CD14-positive monocyte (primary cell): ENCODE results near the gene STXBP4. TPM values are rescaled to one million over a fixed set of nuclear protein-coding genes. Genes with fewer than 3 reads are reported as not detected.

Source experiments
- DNase-seq, 3 donors: peaks; one replicate each; pipeline ENCODE4 v3.0.0-alpha.2; 2011 to 2022
- H2AFZ ChIP-seq: 2 replicates; pipeline ENCODE4 v1.6.0; 2012; ENCODE audit warnings: mild to moderate bottlenecking, low read depth, low read length, inconsistent platforms; ENCODE audit not compliant: insufficient read depth, poor library complexity, severe bottlenecking
- H3K27ac ChIP-seq, 2 donors: 1 replicate in 1 of 2; 2 replicates in 1 of 2; pipeline ENCODE4 v1.5.1; 2012 to 2013; ENCODE audit warnings: low read length in 2 of 2, control low read depth in 1 of 2, inconsistent platforms in 1 of 2, low read depth in 1 of 2, mild to moderate bottlenecking in 1 of 2
- H3K27me3 ChIP-seq, 2 donors: one replicate each; pipeline versions ENCODE4 v1.6.0 to v1.6.1; 2011 to 2013; ENCODE audit warnings: low read length in 2 of 2; ENCODE audit not compliant: control insufficient read depth in 2 of 2, insufficient read depth in 2 of 2
- H3K36me3 ChIP-seq, 2 donors: replicated peaks in 1 of 2; 1 replicate in 1 of 2; 2 replicates in 1 of 2; pipeline versions ENCODE4 v1.5.1 to v1.6.1; 2012 to 2013; ENCODE audit warnings: low read length in 2 of 2, control low read depth in 1 of 2, inconsistent platforms in 1 of 2, mild to moderate bottlenecking in 1 of 2; ENCODE audit not compliant: insufficient read depth in 2 of 2, control insufficient read depth in 1 of 2
- H3K4me1 ChIP-seq, 2 donors: 1 replicate in 1 of 2; 2 replicates in 1 of 2; pipeline versions ENCODE4 v1.5.1 to v1.6.1; 2012 to 2013; ENCODE audit warnings: low read length in 2 of 2, control low read depth in 1 of 2, inconsistent platforms in 1 of 2, mild to moderate bottlenecking in 1 of 2, moderate library complexity in 1 of 2; ENCODE audit not compliant: insufficient read depth in 2 of 2, control insufficient read depth in 1 of 2
- H3K4me2 ChIP-seq: replicated peaks from 2 replicates; pipeline ENCODE3; 2012; ENCODE audit warnings: low read length, moderate library complexity, mild to moderate bottlenecking; ENCODE audit not compliant: poor library complexity, severe bottlenecking; ENCODE audit errors: extremely low read depth
- H3K4me3 ChIP-seq, 3 experiments: fragments of 200-600 bp in 1 of 3; sonication (generic) in 1 of 3; replicated peaks in 1 of 3; 1 replicate in 2 of 3; 2 replicates in 1 of 3; pipeline ENCODE4 v1.5.1; 2011 to 2013; ENCODE audit warnings: low read length in 3 of 3, mild to moderate bottlenecking in 3 of 3, control low read depth in 2 of 3, low read depth in 2 of 3, inconsistent platforms in 1 of 3, moderate library complexity in 1 of 3
- H3K79me2 ChIP-seq: 2 replicates; pipeline ENCODE4 v1.6.0; 2012; ENCODE audit warnings: mild to moderate bottlenecking, control low read depth, inconsistent platforms, low read length, moderate library complexity; ENCODE audit not compliant: insufficient read depth
- H3K9ac ChIP-seq: 2 replicates; pipeline ENCODE4 v1.6.0; 2017; ENCODE audit warnings: low read length, mild to moderate bottlenecking; ENCODE audit not compliant: insufficient read depth, poor library complexity, severe bottlenecking
- H3K9me3 ChIP-seq, 2 donors: replicated peaks in 1 of 2; 1 replicate in 1 of 2; 2 replicates in 1 of 2; pipeline versions ENCODE4 v1.5.1 to v1.6.1; 2012 to 2013; ENCODE audit warnings: low read length in 2 of 2, control low read depth in 1 of 2; ENCODE audit not compliant: control insufficient read depth in 1 of 2, insufficient read depth in 1 of 2
- H4K20me1 ChIP-seq: 2 replicates; pipeline ENCODE4 v1.6.0; 2012; ENCODE audit warnings: mild to moderate bottlenecking, low read length, control low read depth, moderate library complexity; ENCODE audit not compliant: insufficient read depth
- H3K27ac Mint-ChIP-seq, 7 donors: one replicate each; pipeline ENCODE4 v1.8.0; 2020; ENCODE audit warnings: mild to moderate bottlenecking in 7 of 7, mixed read lengths in 7 of 7, moderate library complexity in 6 of 7, inconsistent platforms in 2 of 7
- H3K27me3 Mint-ChIP-seq, 3 donors: one replicate each; pipeline ENCODE4 v1.8.0; 2021 to 2022; ENCODE audit warnings: low read depth in 3 of 3, mild to moderate bottlenecking in 3 of 3, mixed read lengths in 3 of 3, moderate library complexity in 3 of 3, inconsistent platforms in 1 of 3
- H3K36me3 Mint-ChIP-seq, 2 donors: one replicate each; pipeline ENCODE4 v1.8.0; 2020; ENCODE audit warnings: mixed read lengths in 2 of 2, inconsistent platforms in 1 of 2, mild to moderate bottlenecking in 1 of 2
- H3K4me1 Mint-ChIP-seq: one replicate; pipeline ENCODE4 v1.8.0; 2020; ENCODE audit warnings: mild to moderate bottlenecking, mixed read lengths
- H3K4me3 Mint-ChIP-seq, 2 donors: one replicate each; pipeline ENCODE4 v1.8.0; 2020; ENCODE audit warnings: mild to moderate bottlenecking in 2 of 2, mixed read lengths in 2 of 2, moderate library complexity in 1 of 2
- H3K9me3 Mint-ChIP-seq, 7 donors: one replicate each; pipeline ENCODE4 v1.8.0; 2020 to 2022; ENCODE audit warnings: mixed read lengths in 7 of 7, mild to moderate bottlenecking in 6 of 7, moderate library complexity in 6 of 7, inconsistent platforms in 2 of 7
- WGBS: methylation state at CpG from one replicate; pipeline ENCODE4 v1.1.5; 2013; ENCODE audit warnings: missing lambda C conversion rate; ENCODE audit not compliant: insufficient coverage; 5-methylcytosine and 5-hydroxymethylcytosine counted together
- intact Hi-C, 2 donors: fragments of 100-400 bp; cut with micrococcal nuclease; formaldehyde crosslinking; loops; one replicate each; pipeline versions ENCODE4 v1.15.0 to v1.15.1; 2023
- polyA plus RNA-seq, 3 donors: library from polyadenylated mRNA; depleted of rRNA in 1 of 3; unstranded in 2 of 3; stranded (reverse) in 1 of 3; fragments of 300-500 nt in 2 of 3; fragments of >200 nt in 1 of 3; fragmentation: Illumina TruSeq in 2 of 3; gene quantifications; 1 replicate in 2 of 3; 2 replicates in 1 of 3; pipeline ENCODE4 v1.2.3, GENCODE V29; 2012 to 2021
- TF ChIP-seq, protein P1 (sequence below): fragments of 200-600 bp; IDR thresholded peaks from one replicate; pipeline ENCODE4 v1.8.0; 2022; ENCODE audit warnings: antibody characterized with exemption, mild to moderate bottlenecking

The STXBP4 gene
- polyA plus RNA-seq, 3 donors = 0.27 to 1.8 (median 0.44) TPM

DNA sequence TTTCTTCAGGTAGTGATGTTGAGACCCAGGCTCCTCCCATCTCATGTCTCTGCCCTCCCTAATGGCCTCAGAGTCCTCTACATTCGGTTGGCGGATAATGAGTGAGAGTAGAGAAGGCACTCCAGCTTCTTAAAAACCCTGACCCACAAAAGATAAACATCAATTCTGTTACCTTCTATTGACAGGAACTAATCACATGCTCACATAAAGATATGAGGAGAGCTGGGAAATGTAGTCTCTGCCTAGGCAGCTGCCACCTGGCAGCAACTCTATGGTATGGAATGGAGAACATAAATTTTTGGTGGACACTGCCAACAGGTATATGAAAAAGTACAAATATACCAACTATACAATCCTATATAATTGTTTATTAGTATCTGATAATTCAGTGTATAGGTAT is 185.5 kb downstream of the STXBP4 start:
- no peaks in the 10 kb centered on the region for H3K27me3 ChIP-seq
- no peaks in the 10 kb centered on the region for H3K79me2 ChIP-seq
- intact Hi-C loops = no loop called here
- Mint-ChIP-seq H3K27ac (no peak overlapping the region), H3K4me3 (no peak overlapping the region), H3K36me3 (peaks cover 0 to 2% of the 10 kb centered on the region in 2 donors), H3K4me1 (no peaks in the 10 kb centered on the region), H3K9me3 (peaks cover 0 to 8% (median 2%) of the 10 kb centered on the region in 7 donors), H3K27me3 (peaks cover 0 to 2% (median 0%) of the 10 kb centered on the region in 3 donors)
- H3K4me1 ChIP-seq = no peaks in the 10 kb centered on the region
- H3K27ac ChIP-seq = no peak overlapping the region
- no CpG with 5 or more reads among the region's 2 CpGs for WGBS
- no peaks in the 10 kb centered on the region for H4K20me1 ChIP-seq
- TF ChIP-seq, protein P1, sequence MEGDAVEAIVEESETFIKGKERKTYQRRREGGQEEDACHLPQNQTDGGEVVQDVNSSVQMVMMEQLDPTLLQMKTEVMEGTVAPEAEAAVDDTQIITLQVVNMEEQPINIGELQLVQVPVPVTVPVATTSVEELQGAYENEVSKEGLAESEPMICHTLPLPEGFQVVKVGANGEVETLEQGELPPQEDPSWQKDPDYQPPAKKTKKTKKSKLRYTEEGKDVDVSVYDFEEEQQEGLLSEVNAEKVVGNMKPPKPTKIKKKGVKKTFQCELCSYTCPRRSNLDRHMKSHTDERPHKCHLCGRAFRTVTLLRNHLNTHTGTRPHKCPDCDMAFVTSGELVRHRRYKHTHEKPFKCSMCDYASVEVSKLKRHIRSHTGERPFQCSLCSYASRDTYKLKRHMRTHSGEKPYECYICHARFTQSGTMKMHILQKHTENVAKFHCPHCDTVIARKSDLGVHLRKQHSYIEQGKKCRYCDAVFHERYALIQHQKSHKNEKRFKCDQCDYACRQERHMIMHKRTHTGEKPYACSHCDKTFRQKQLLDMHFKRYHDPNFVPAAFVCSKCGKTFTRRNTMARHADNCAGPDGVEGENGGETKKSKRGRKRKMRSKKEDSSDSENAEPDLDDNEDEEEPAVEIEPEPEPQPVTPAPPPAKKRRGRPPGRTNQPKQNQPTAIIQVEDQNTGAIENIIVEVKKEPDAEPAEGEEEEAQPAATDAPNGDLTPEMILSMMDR = no peak
- H3K4me3 ChIP-seq = no peak overlapping the region
- no peak overlapping the region for H2AFZ ChIP-seq
- no peak for DNase-seq
- H3K36me3 ChIP-seq = no peaks in the 10 kb centered on the region
- no peak overlapping the region for H3K4me2 ChIP-seq
- no peaks in the 10 kb centered on the region for H3K9me3 ChIP-seq
- no peak overlapping the region for H3K9ac ChIP-seq

DNA sequence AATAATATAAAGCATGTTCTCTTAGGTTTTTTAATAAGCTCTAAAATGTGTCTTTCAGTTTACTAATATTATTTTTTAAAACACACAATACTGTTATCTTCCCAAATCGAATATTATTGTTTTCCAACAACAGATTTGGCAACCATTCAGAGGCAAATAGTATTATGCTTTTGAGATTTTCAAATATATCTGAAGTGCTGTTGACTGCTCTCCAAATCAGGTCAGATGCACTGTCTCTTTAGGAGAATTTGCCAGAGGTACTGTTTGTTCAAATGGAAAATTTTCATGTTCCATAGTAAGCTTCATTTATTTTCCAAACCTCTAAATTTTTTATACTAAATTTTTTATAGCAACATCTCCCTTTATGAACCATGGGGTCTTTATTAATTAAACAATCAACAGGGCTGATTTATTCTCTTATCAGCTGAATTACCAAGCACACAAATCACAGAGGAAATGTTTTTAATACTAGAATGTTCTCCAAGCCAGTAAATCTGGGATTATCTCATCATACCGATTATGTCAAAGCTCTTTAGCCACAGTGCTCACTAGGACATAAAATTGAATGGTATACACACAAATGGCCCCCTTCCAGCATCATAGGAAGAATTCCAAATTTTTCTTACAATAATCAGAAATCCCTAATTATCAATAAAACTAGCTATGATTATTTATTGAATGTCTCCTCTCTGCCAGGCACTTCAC is 187.4 kb downstream of the STXBP4 start:
- H3K4me1 ChIP-seq = no peaks in the 10 kb centered on the region
- no peak overlapping the region for H3K27ac ChIP-seq
- Mint-ChIP-seq H3K27ac (no peak overlapping the region), H3K4me3 (no peak overlapping the region), H3K27me3 (no peaks in the 10 kb centered on the region), H3K4me1 (no peaks in the 10 kb centered on the region), H3K36me3 (peaks cover 0 to 3% of the 10 kb centered on the region in 2 donors), H3K9me3 (peaks cover 0 to 6% (median 2%) of the 10 kb centered on the region in 7 donors)
- H2AFZ ChIP-seq = no peak overlapping the region
- no CpG with 5 or more reads among the region's 2 CpGs for WGBS
- no peak overlapping the region for H3K4me2 ChIP-seq
- H3K27me3 ChIP-seq = no peaks in the 10 kb centered on the region
- H3K36me3 ChIP-seq = no peaks in the 10 kb centered on the region
- H4K20me1 ChIP-seq = no peaks in the 10 kb centered on the region
- intact Hi-C loops = no loop called here
- no peaks in the 10 kb centered on the region for H3K9me3 ChIP-seq
- no peaks in the 10 kb centered on the region for H3K79me2 ChIP-seq
- TF ChIP-seq, protein P1 = no peak
- no peak for DNase-seq
- no peak overlapping the region for H3K9ac ChIP-seq
- H3K4me3 ChIP-seq = no peak overlapping the region
